ENCODE results near the gene THAP9.

Gene THAP9

DNA sequence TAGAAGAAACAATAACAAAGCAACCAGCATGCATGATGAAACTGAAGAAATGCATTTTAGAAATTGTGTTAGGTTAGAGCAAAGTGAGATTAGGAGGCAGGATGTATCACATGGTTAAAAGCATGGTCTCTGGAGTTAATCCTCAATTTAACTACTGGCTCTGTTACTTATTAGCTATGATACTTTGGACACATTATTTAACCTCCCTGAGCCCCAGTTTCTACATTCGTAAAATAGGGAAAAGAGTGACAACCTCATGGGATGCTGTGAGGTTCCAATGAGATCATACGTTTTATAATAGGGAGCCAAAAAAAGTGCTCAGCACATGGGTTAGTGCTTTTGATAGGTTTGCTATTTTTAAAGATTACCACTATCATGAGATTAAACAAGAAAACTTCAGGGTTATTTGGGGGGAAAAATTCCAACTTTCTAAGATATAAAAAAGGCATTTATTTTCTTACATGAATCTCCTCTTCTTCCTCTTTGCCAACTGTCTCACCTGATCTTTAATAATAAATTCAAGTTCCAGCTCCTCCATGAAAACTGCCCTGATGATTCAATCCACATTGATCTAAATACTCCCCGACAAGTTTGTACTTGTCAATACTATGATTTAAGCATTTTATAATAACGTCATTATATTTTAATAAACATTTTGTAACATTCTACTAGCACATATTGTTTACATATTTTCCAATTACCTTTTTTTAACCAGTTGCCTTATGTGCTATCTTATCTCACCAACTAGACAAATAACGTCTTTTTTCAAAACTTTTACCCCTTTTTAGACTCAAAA is 14.2 kb upstream of the THAP9 start:
- H3K4me2 ChIP-seq (ENCODE audit: insufficient read depth, low read length, poor library complexity, severe bottlenecking): no peak overlapping the region
- H2AFZ ChIP-seq (ENCODE audit: low read length): no peak overlapping the region
- H3K9me3 ChIP-seq (replicated peaks in 1 of 2; ENCODE audit: control insufficient read depth in 2 of 2, insufficient read depth in 1 of 2, low read depth in 1 of 2, low read length in 2 of 2): no peaks in the 10 kb centered on the region
- H4K91ac ChIP-seq (ENCODE audit: low read depth, low read length, poor library complexity): no peak overlapping the region
- no peak overlapping the region for H2BK5ac ChIP-seq (ENCODE audit: low read length)
- H3K27me3 ChIP-seq (ENCODE audit: control insufficient read depth in 3 of 3, insufficient read depth in 3 of 3, low read depth in 1 of 3, low read length in 3 of 3): no peaks in the 10 kb centered on the region
- no peak overlapping the region for H4K8ac ChIP-seq (ENCODE audit: low read depth, low read length)
- H3K14ac ChIP-seq (ENCODE audit: low read length): no peak overlapping the region
- no peak overlapping the region for H2AK5ac ChIP-seq (ENCODE audit: low read depth, low read length)
- DNase-seq (ENCODE audit: low spot score): no peak
- no peak overlapping the region for H2BK12ac ChIP-seq (ENCODE audit: low read length)
- H3K4me3 ChIP-seq (ENCODE audit: low read length in 2 of 2): no peak overlapping the region
- H3K79me1 ChIP-seq (ENCODE audit: low read depth, low read length): peaks cover 3% of the 10 kb centered on the region
- H2BK120ac ChIP-seq (ENCODE audit: low read depth, low read length): no peak overlapping the region
- H3K27ac ChIP-seq (replicated peaks; ENCODE audit: low read length): no peak overlapping the region
- no peak overlapping the region for H3K9ac ChIP-seq (ENCODE audit: low read depth, low read length, poor library complexity)
- WGBS, 2 donors (ENCODE audit: extremely low coverage in 2 of 2, insufficient read length in 2 of 2, insufficient replicate concordance in 1 of 2): no CpG with 5 or more reads among the region's 5 CpGs
- no peak overlapping the region for H3K23ac ChIP-seq (ENCODE audit: low read depth, low read length, poor library complexity)
- H3K4me1 ChIP-seq (ENCODE audit: control insufficient read depth in 2 of 2, insufficient read depth in 1 of 2, low read depth in 1 of 2, low read length in 2 of 2): peaks cover 0 to 4% of the 10 kb centered on the region in 2 donors
- no peak overlapping the region for H2BK15ac ChIP-seq (ENCODE audit: low read length)
- H3K4ac ChIP-seq (ENCODE audit: low read length): no peak overlapping the region
- H3K36me3 ChIP-seq (replicated peaks in 1 of 2; ENCODE audit: control insufficient read depth in 2 of 2, insufficient read depth in 2 of 2, low read length in 2 of 2): peaks cover 0 to 31% of the 10 kb centered on the region in 2 donors
- no peak overlapping the region for H3K18ac ChIP-seq (ENCODE audit: low read length)

DNA sequence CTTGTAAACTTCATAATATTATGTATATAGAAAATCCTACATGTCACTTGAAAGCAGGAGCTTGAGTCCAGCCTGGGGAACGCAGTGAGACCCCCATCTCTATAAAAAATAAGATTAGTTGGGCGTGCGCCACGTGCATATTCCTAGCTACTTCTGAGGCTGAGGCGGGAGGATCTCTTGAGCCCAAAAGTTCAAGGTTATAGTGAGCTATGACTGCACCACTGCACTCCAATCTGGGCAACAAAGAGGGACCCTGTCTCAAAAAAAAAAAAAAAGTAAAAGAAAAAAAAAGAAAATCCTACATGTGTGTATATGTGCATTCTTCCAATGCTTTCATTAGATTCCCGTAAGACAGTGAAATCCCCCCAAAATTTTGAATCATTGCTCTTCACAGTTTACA is 11.2 kb upstream of the THAP9 start:
- no CpG with 5 or more reads among the region's 6 CpGs for WGBS, 2 donors (ENCODE audit: extremely low coverage in 2 of 2, insufficient read length in 2 of 2, insufficient replicate concordance in 1 of 2)
- Histone ChIP-seq H3K79me1 (ENCODE audit: low read depth, low read length) (no peaks in the 10 kb centered on the region), H2BK15ac (ENCODE audit: low read length) (no peak overlapping the region), H2AFZ (ENCODE audit: low read length) (no peak overlapping the region), H3K18ac (ENCODE audit: low read length) (no peak overlapping the region), H3K4ac (ENCODE audit: low read length) (no peak overlapping the region), H3K4me3 (ENCODE audit: low read length in 2 of 2) (peak overlapping the region in 1 of 2 donors; percentile 73), H3K23ac (ENCODE audit: low read depth, low read length, poor library complexity) (no peak overlapping the region), H3K14ac (ENCODE audit: low read length) (no peak overlapping the region), H3K4me2 (ENCODE audit: insufficient read depth, low read length, poor library complexity, severe bottlenecking) (no peak overlapping the region), H3K36me3 (replicated peaks in 1 of 2; ENCODE audit: control insufficient read depth in 2 of 2, insufficient read depth in 2 of 2, low read length in 2 of 2) (peaks cover 7 to 29% of the 10 kb centered on the region in 2 donors), H4K8ac (ENCODE audit: low read depth, low read length) (no peak overlapping the region), H2AK5ac (ENCODE audit: low read depth, low read length) (no peak overlapping the region), H2BK120ac (ENCODE audit: low read depth, low read length) (no peak overlapping the region), H3K4me1 (ENCODE audit: control insufficient read depth in 2 of 2, insufficient read depth in 1 of 2, low read depth in 1 of 2, low read length in 2 of 2) (peaks cover 0 to 4% of the 10 kb centered on the region in 2 donors), H3K9ac (ENCODE audit: low read depth, low read length, poor library complexity) (no peak overlapping the region), H3K27me3 (ENCODE audit: control insufficient read depth in 3 of 3, insufficient read depth in 3 of 3, low read depth in 1 of 3, low read length in 3 of 3) (no peaks in the 10 kb centered on the region), H3K9me3 (replicated peaks in 1 of 2; ENCODE audit: control insufficient read depth in 2 of 2, insufficient read depth in 1 of 2, low read depth in 1 of 2, low read length in 2 of 2) (no peaks in the 10 kb centered on the region), H2BK5ac (ENCODE audit: low read length) (no peak overlapping the region), H2BK12ac (ENCODE audit: low read length) (no peak overlapping the region), H3K27ac (replicated peaks; ENCODE audit: low read length) (no peak overlapping the region), H4K91ac (ENCODE audit: low read depth, low read length, poor library complexity) (no peak overlapping the region)
- DNase-seq (ENCODE audit: low spot score): no peak

DNA sequence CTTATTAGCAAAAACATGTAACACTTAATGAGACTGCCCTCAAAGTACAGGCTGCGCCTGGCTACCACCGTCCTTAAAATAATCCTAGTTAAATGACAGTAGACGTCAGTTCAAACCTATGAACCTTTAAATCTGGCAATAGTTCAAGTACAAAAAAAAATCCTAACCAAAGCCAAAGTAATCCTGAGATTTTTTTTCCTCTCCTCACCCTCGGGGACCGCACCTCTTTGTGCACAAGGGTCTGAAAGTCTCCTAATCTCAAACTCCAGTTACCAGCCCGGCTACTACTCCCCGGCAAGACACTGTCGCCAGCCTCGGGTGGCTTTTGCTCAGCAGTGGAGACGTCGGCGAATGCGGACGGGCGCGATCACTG is 10.0 kb upstream of the THAP9 start:
- Histone ChIP-seq H3K23ac (ENCODE audit: low read depth, low read length, poor library complexity) (peak overlapping the region; percentile 100), H3K18ac (ENCODE audit: low read length) (peak overlapping the region; percentile 94), H4K8ac (ENCODE audit: low read depth, low read length) (no peak overlapping the region), H3K27ac (replicated peaks; ENCODE audit: low read length) (peak overlapping the region; percentile 81), H3K36me3 (replicated peaks in 1 of 2; ENCODE audit: control insufficient read depth in 2 of 2, insufficient read depth in 2 of 2, low read length in 2 of 2) (peaks cover 11 to 42% of the 10 kb centered on the region in 2 donors), H2BK120ac (ENCODE audit: low read depth, low read length) (no peak overlapping the region), H2AFZ (ENCODE audit: low read length) (peak overlapping the region; percentile 93), H3K79me1 (ENCODE audit: low read depth, low read length) (no peaks in the 10 kb centered on the region), H3K9ac (ENCODE audit: low read depth, low read length, poor library complexity) (peak overlapping the region; percentile 94), H3K4me3 (ENCODE audit: low read length in 2 of 2) (peak overlapping the region; percentile 73 to 89), H2AK5ac (ENCODE audit: low read depth, low read length) (no peak overlapping the region), H2BK15ac (ENCODE audit: low read length) (peak overlapping the region; percentile 40), H3K4ac (ENCODE audit: low read length) (no peak overlapping the region), H2BK12ac (ENCODE audit: low read length) (no peak overlapping the region), H3K4me1 (ENCODE audit: control insufficient read depth in 2 of 2, insufficient read depth in 1 of 2, low read depth in 1 of 2, low read length in 2 of 2) (peaks cover 0 to 4% of the 10 kb centered on the region in 2 donors), H3K4me2 (ENCODE audit: insufficient read depth, low read length, poor library complexity, severe bottlenecking) (peak overlapping the region; percentile 37), H4K91ac (ENCODE audit: low read depth, low read length, poor library complexity) (no peak overlapping the region), H3K9me3 (replicated peaks in 1 of 2; ENCODE audit: control insufficient read depth in 2 of 2, insufficient read depth in 1 of 2, low read depth in 1 of 2, low read length in 2 of 2) (no peaks in the 10 kb centered on the region), H2BK5ac (ENCODE audit: low read length) (peak overlapping the region; percentile 77), H3K14ac (ENCODE audit: low read length) (peak overlapping the region; percentile 5), H3K27me3 (ENCODE audit: control insufficient read depth in 3 of 3, insufficient read depth in 3 of 3, low read depth in 1 of 3, low read length in 3 of 3) (no peaks in the 10 kb centered on the region)
- no peak for DNase-seq (ENCODE audit: low spot score)
- no CpG with 5 or more reads among the region's 16 CpGs for WGBS, 2 donors (ENCODE audit: extremely low coverage in 2 of 2, insufficient read length in 2 of 2, insufficient replicate concordance in 1 of 2)

DNA sequence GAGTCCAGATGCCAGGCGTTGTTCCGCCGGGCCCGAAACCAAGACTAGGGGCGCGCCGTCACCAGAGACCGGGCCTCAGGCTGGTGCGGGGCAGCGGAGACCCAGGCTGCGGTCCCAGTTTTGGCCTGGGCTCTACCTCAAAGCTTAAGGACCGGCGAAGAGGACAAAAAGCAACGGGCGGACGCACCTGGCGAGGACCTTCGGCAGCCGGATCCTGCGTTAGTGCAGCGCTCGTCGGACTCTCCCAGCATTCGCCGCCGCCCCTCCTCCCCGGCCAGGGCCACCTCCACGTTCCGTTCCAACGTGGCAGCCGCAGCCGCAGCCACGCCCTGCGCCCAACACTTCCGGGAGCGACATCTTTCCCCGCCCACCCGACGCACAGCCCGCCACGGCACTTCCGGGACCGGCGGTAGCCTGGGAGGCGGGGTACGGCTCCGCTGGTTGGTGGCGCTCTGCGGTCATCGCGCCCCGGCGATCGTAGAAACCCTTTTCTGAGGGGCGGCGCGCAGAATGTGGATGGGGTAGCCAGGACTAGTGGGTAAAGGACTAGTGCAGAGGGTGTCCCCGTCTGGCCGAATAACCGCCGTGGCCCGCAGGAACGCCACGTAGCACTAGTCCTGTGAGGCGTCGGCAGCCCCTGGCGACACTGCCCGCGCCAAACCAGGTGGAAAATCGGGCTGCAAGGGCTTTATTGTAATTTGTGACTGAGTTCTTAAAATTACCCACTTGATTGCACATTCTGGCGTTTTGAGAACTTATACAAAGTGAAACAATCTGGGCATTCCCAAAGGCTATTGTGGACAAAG is 9.4 kb upstream of the THAP9 start, which contains the start of gene SEC31A:
Gene SEC31A (minus strand): TSS at position 253 of the 806 bp plus-strand sequence. CDS start 9,217 bp downstream, outside the sequence.
- no peak within 1 kb of the TSS for H2BK12ac ChIP-seq (ENCODE audit: low read length)
- H2BK15ac ChIP-seq (ENCODE audit: low read length): peak within 1 kb of the TSS; percentile 40
- peak within 1 kb of the TSS; percentile 95 for H3K9ac ChIP-seq (ENCODE audit: low read depth, low read length, poor library complexity)
- peak within 1 kb of the TSS; percentile 97 for H3K18ac ChIP-seq (ENCODE audit: low read length)
- WGBS, 2 donors (ENCODE audit: extremely low coverage in 2 of 2, insufficient read length in 2 of 2, insufficient replicate concordance in 1 of 2): no CpG with 5 or more reads among the region's 71 CpGs
- H3K79me1 ChIP-seq (ENCODE audit: low read depth, low read length): no peaks in the 10 kb centered on the region
- H3K36me3 ChIP-seq (replicated peaks in 1 of 2; ENCODE audit: control insufficient read depth in 2 of 2, insufficient read depth in 2 of 2, low read length in 2 of 2): peaks cover 11 to 47% of the 10 kb centered on the region in 2 donors
- peak within 1 kb of the TSS; percentile 100 for H3K23ac ChIP-seq (ENCODE audit: low read depth, low read length, poor library complexity)
- H3K4me2 ChIP-seq (ENCODE audit: insufficient read depth, low read length, poor library complexity, severe bottlenecking): peak within 1 kb of the TSS; percentile 72
- H3K14ac ChIP-seq (ENCODE audit: low read length): peak within 1 kb of the TSS; percentile 5
- peak within 1 kb of the TSS; percentile 95 for H3K27ac ChIP-seq (replicated peaks; ENCODE audit: low read length)
- no peak within 1 kb of the TSS for H3K4ac ChIP-seq (ENCODE audit: low read length)
- H3K27me3 ChIP-seq (ENCODE audit: control insufficient read depth in 3 of 3, insufficient read depth in 3 of 3, low read depth in 1 of 3, low read length in 3 of 3): no peaks in the 10 kb centered on the region
- H4K91ac ChIP-seq (ENCODE audit: low read depth, low read length, poor library complexity): no peak within 1 kb of the TSS
- H2AFZ ChIP-seq (ENCODE audit: low read length): peak within 1 kb of the TSS; percentile 93
- no peak within 1 kb of the TSS for H2AK5ac ChIP-seq (ENCODE audit: low read depth, low read length)
- H2BK120ac ChIP-seq (ENCODE audit: low read depth, low read length): no peak within 1 kb of the TSS
- peak; percentile 93 for DNase-seq (ENCODE audit: low spot score)
- H3K4me1 ChIP-seq (ENCODE audit: control insufficient read depth in 2 of 2, insufficient read depth in 1 of 2, low read depth in 1 of 2, low read length in 2 of 2): peaks cover 0 to 4% of the 10 kb centered on the region in 2 donors
- H2BK5ac ChIP-seq (ENCODE audit: low read length): peak within 1 kb of the TSS; percentile 77
- H4K8ac ChIP-seq (ENCODE audit: low read depth, low read length): no peak within 1 kb of the TSS
- H3K9me3 ChIP-seq (replicated peaks in 1 of 2; ENCODE audit: control insufficient read depth in 2 of 2, insufficient read depth in 1 of 2, low read depth in 1 of 2, low read length in 2 of 2): no peaks in the 10 kb centered on the region
- peak within 1 kb of the TSS; percentile 73 to 89 for H3K4me3 ChIP-seq (ENCODE audit: low read length in 2 of 2)
